PC-9 (cell line): ENCODE measurements around the gene FCN3. TPM values are rescaled to one million over a fixed set of nuclear protein-coding genes. Genes with fewer than 3 reads are reported as not detected.

Experiments
- BruUV-seq: library from RNA; stranded (reverse); fragments of 400-500 nt; replicated peaks from 2 replicates; lab custom pipeline; 2021; lab: Mats Ljungman, UMichigan
- CTCF ChIA-PET: fragments of 300-600 bp; sonication (Branson Sonifier 250); formaldehyde crosslinking; loops from one replicate; lab custom pipeline; 2022; ENCODE audit warnings: antibody characterized with exemption; lab: Charles Lee
- POLR2A ChIA-PET: fragments of 300-600 bp; sonication (Branson Sonifier 250); formaldehyde crosslinking; loops from one replicate; lab custom pipeline; 2022; ENCODE audit warnings: antibody characterized with exemption; ENCODE audit not compliant: unreplicated experiment; lab: Charles Lee
- DNase-seq, 2 experiments: peaks; one replicate each; pipeline versions ENCODE4 v3.0.0 to v3.0.0-alpha.2; 2015 to 2022; ENCODE audit warnings: mixed read lengths in 1 of 2
- H2AFZ ChIP-seq: fragments of 200-600 bp; sonication (generic); 2 replicates; pipeline ENCODE4 v1.8.1; 2017; ENCODE audit warnings: antibody characterized with exemption
- H3F3A ChIP-seq: fragments of 200-600 bp; sonication (generic); 2 replicates; pipeline ENCODE4 v1.8.1; 2017; ENCODE audit warnings: antibody characterized with exemption, mild to moderate bottlenecking, low read depth; ENCODE audit not compliant: insufficient read depth
- H3K27ac ChIP-seq: fragments of 200-600 bp; sonication (generic); 2 replicates; pipeline ENCODE4 v1.6.1; 2016; ENCODE audit warnings: mixed run types
- H3K27me3 ChIP-seq: fragments of 200-600 bp; sonication (generic); 2 replicates; pipeline ENCODE4 v1.6.1; 2016; ENCODE audit warnings: low read depth, mixed run types; ENCODE audit not compliant: insufficient read depth
- H3K36me3 ChIP-seq: fragments of 200-600 bp; sonication (generic); 2 replicates; pipeline ENCODE4 v1.6.1; 2016; ENCODE audit warnings: low read depth, mixed run types
- H3K4me1 ChIP-seq: fragments of 200-600 bp; sonication (generic); replicated peaks from 2 replicates; pipeline ENCODE4 v1.6.1; 2016; ENCODE audit warnings: mixed run types; ENCODE audit not compliant: insufficient read depth
- H3K4me2 ChIP-seq: fragments of 200-600 bp; sonication (generic); 2 replicates; pipeline ENCODE4 v1.6.1; 2017; ENCODE audit warnings: mixed run types
- H3K4me3 ChIP-seq: fragments of 200-600 bp; sonication (generic); 2 replicates; pipeline ENCODE4 v1.6.1; 2016; ENCODE audit warnings: mixed run types
- H3K79me2 ChIP-seq: fragments of 200-600 bp; sonication (generic); 2 replicates; pipeline ENCODE4 v1.6.1; 2017; ENCODE audit warnings: low read depth, mixed run types
- H3K9me2 ChIP-seq: fragments of 200-600 bp; sonication (generic); 2 replicates; pipeline ENCODE4 v1.8.1; 2017; ENCODE audit warnings: mild to moderate bottlenecking; ENCODE audit not compliant: insufficient read depth
- H3K9me3 ChIP-seq: fragments of 200-600 bp; sonication (generic); 2 replicates; pipeline ENCODE4 v1.8.1; 2016; ENCODE audit warnings: low read depth; ENCODE audit not compliant: insufficient read depth
- H4K20me1 ChIP-seq: fragments of 200-600 bp; sonication (generic); 2 replicates; pipeline ENCODE4 v1.8.1; 2017; ENCODE audit not compliant: insufficient read depth
- EZH2 ChIP-seq: fragments of 200-600 bp; sonication (generic); IDR thresholded peaks from 2 replicates; pipeline ENCODE4 v1.8.0; 2017; ENCODE audit warnings: antibody characterized with exemption, low read depth
- intact Hi-C: fragments of 100-400 bp; cut with micrococcal nuclease; formaldehyde crosslinking; loops from one replicate; pipeline ENCODE4 v1.10.0; 2022; ENCODE audit not compliant: unreplicated experiment
- total RNA-seq: library from RNA; stranded (reverse); gene quantifications from 2 replicates; pipeline ENCODE4 v1.2.3, GENCODE V29; 2021
- TF ChIP-seq, protein P1 (sequence below): fragments of 200-600 bp; sonication (generic); conservative IDR thresholded peaks from 2 replicates; pipeline ENCODE4 v1.6.1; 2017; ENCODE audit warnings: mixed run types, antibody characterized with exemption, mild to moderate bottlenecking, moderate library complexity

Gene FCN3
- total RNA-seq, 1 experiment from 2014 or later, result not detected

DNA sequence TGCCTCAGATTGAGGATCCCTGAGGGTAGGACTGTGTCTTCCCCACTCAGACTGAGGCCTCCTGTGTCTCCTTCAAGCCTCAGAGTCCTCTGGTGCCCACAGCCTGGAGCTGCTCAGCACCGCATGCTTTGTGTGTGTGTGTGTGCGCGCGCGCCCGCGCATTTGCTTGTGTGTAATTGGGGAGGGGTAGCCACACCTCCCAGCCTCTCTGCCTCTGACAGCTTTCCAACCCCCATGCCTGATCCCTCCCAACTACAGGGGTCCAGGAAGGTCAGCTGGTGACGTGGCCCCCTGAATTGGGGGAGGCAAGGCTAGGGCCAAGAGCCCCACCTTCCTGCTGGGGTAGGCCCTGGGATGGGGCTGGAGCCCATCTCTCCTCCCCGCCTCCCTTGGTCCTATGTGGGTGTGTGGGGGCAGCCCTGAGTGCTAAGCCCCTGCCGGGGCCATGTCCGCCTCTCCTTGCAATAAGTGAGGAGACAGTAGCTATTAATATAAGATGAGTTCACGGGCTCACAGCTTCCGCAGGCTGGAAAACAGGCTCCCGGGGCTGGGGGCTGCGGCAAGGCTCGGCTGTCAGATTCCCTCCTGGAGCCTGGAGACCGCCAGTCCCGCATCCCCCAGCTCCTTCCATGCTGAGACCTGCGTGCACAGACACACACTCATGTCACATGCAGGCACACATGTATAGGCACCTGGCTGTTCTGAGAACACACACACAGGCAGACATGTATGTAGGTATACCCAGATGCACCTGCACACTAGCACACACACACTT, 24.8 kb upstream of the FCN3 start:
- no peaks in the 10 kb centered on the region for H3K79me2 ChIP-seq
- BruUV-seq, result no TSS peak
- no peaks in the 10 kb centered on the region for H4K20me1 ChIP-seq
- intact Hi-C loops, result loop anchor here (5.0 kb wide), 3 partner anchors 158 to 357 kb away; no protein-coding TSS in a partner anchor
- no peaks in the 10 kb centered on the region for H3K36me3 ChIP-seq
- no peaks in the 10 kb centered on the region for H3K9me3 ChIP-seq
- H3K4me2 ChIP-seq, result no peak overlapping the region
- CTCF ChIA-PET, result interaction anchor here (1.6 kb wide), 1 partner anchor 103 kb away, joined by 5 read pairs; no protein-coding TSS in a partner anchor
- no peak for DNase-seq
- H3K9me2 ChIP-seq, result no peaks in the 10 kb centered on the region
- TF ChIP-seq, protein P1, sequence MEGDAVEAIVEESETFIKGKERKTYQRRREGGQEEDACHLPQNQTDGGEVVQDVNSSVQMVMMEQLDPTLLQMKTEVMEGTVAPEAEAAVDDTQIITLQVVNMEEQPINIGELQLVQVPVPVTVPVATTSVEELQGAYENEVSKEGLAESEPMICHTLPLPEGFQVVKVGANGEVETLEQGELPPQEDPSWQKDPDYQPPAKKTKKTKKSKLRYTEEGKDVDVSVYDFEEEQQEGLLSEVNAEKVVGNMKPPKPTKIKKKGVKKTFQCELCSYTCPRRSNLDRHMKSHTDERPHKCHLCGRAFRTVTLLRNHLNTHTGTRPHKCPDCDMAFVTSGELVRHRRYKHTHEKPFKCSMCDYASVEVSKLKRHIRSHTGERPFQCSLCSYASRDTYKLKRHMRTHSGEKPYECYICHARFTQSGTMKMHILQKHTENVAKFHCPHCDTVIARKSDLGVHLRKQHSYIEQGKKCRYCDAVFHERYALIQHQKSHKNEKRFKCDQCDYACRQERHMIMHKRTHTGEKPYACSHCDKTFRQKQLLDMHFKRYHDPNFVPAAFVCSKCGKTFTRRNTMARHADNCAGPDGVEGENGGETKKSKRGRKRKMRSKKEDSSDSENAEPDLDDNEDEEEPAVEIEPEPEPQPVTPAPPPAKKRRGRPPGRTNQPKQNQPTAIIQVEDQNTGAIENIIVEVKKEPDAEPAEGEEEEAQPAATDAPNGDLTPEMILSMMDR, result no peak
- TF ChIP-seq EZH2, result no peak
- POLR2A ChIA-PET, result no interaction called here
- H2AFZ ChIP-seq, result no peak overlapping the region
- no peak overlapping the region for H3K4me3 ChIP-seq
- no peaks in the 10 kb centered on the region for H3K27me3 ChIP-seq
- peaks cover 6% of the 10 kb centered on the region for H3F3A ChIP-seq
- no peak overlapping the region for H3K27ac ChIP-seq
- no peaks in the 10 kb centered on the region for H3K4me1 ChIP-seq

DNA sequence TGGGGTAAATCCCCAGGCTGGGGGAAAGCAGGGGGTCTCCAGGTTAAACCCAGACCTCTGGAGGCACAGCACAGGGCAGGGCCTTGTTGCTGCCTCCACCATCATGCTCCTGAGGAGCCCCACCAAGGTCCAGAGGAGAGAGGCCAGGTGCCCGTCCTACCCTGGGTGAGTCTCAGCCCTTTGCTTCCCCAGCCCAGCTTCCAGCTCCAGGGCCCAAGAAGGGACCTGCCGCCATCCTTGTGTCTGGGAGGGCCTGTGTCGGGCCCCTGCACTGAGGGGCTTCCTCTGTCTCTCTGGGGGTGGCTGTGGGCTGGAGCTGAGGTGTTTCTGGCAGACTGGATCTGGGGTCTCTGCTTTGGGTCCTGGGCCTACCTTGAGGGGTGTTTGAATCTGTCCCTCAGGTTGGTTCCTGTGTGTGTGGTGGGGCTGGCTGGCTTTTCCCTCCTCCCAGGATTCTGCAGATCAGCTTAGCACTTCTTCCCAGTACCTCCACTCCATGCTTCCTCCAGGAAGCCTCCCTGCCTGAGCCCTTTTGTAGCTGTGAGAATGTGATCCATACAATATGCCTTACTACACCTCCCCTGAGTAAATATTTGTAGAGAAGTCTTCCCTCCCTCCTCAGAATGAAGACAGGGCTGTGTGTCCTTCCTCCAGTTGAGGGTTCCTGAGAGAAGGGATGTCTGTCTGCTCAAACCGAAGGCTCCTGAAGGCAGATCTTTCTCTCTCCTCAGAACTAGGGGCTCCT, 24.0 kb upstream of the FCN3 start:
- Histone ChIP-seq H3K4me3 (no peak overlapping the region), H2AFZ (no peak overlapping the region), H3K4me2 (no peak overlapping the region), H3K27me3 (no peaks in the 10 kb centered on the region), H3K9me3 (no peaks in the 10 kb centered on the region), H3K9me2 (no peaks in the 10 kb centered on the region), H3K27ac (no peak overlapping the region), H3K36me3 (no peaks in the 10 kb centered on the region), H4K20me1 (no peaks in the 10 kb centered on the region), H3K4me1 (no peaks in the 10 kb centered on the region), H3F3A (peaks cover 6% of the 10 kb centered on the region), H3K79me2 (no peaks in the 10 kb centered on the region)
- DNase-seq, result no peak
- intact Hi-C loops, result loop anchor here (5.0 kb wide), 3 partner anchors 159 to 356 kb away; no protein-coding TSS in a partner anchor
- no TSS peak for BruUV-seq
- ChIA-PET CTCF (interaction anchor here (1.6 kb wide), 1 partner anchor 102 kb away, joined by 5 read pairs; no protein-coding TSS in a partner anchor), POLR2A (no interaction called here)
- TF ChIP-seq, protein P1, result no peak
- TF ChIP-seq EZH2, result no peak

DNA sequence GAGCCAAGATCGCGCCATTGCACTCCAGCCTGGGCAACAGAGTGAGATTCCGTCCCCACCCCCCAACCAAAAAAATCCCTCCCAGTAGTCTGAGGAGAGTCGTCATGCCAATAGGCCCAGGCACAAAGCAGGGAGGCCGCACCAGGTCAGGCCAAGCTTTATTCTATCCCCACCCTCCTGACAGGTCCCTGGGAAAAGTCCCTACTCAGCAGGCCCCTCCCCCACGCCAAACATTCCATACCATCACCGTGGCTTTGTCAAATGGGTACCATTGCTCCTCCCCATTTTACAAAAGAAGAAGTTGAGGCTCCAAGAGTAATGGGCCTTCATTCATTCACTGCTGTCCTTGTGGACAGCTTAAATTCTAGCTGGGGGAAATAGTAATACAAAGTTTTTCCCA, 23.1 kb upstream of the FCN3 start:
- H3K4me2 ChIP-seq, result no peak overlapping the region
- H3K27ac ChIP-seq, result no peak overlapping the region
- BruUV-seq, result no TSS peak
- CTCF ChIA-PET, result interaction anchor here (0.5 to 1.9 kb wide), 5 partner anchors 83 to 358 kb away, joined by 3 to 13 read pairs (median 9); no protein-coding TSS in a partner anchor
- POLR2A ChIA-PET, result no interaction called here
- H3K79me2 ChIP-seq, result no peaks in the 10 kb centered on the region
- TF ChIP-seq EZH2, result no peak
- TF ChIP-seq, protein P1, result no peak
- H3K4me1 ChIP-seq, result no peaks in the 10 kb centered on the region
- H3K9me2 ChIP-seq, result no peaks in the 10 kb centered on the region
- no peak for DNase-seq
- intact Hi-C loops, result loop anchor here (5.0 kb wide), 3 partner anchors 160 to 355 kb away; no protein-coding TSS in a partner anchor
- no peaks in the 10 kb centered on the region for H3K27me3 ChIP-seq
- H4K20me1 ChIP-seq, result no peaks in the 10 kb centered on the region
- H3K36me3 ChIP-seq, result no peaks in the 10 kb centered on the region
- no peaks in the 10 kb centered on the region for H3K9me3 ChIP-seq
- no peak overlapping the region for H2AFZ ChIP-seq
- peaks cover 6% of the 10 kb centered on the region for H3F3A ChIP-seq
- H3K4me3 ChIP-seq, result no peak overlapping the region
